D721Med (cell line): ENCODE data around the gene ERAS.

ENCODE experiments used
- DNase-seq: peaks from one replicate; pipeline ENCODE4 v3.0.0; 2011; ENCODE audit warnings: low spot score; ENCODE audit not compliant: insufficient read length
- FAIRE-seq: peaks from 2 replicates; lab custom pipeline; 2011; peaks lifted over from hg19 to GRCh38; lab: Jason Lieb, UNC
- CTCF ChIP-seq: IDR thresholded peaks from 2 replicates; pipeline ENCODE4 v1.5.1; 2012; ENCODE audit warnings: mild to moderate bottlenecking, control low read depth; ENCODE audit not compliant: insufficient read depth; ENCODE audit errors: missing control alignments

Gene ERAS

DNA sequence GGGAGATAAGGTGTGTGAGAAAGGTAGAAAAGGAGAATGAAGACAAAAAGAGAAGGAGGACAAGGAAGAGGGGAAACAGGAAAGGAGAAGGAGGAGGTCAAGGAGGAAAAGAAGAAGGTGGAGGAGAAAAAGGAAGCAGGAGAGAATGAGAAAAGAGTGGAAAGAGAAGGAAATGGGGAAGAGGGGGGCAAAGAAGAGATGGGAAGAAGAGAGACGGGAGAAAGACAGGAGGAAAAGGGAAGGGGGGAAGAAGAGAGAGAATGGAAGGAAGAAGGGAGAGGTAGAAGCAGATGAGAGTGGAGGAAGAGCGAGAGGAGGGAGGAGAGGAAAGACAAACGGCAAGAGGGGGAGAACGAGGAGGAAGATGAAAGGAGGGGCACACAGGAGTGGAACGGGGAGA is 35.8 kb upstream of the ERAS start:
- TF ChIP-seq CTCF: no peak
- DNase-seq: no peak
- FAIRE-seq: no peak

GRCh38 chrX:48791063-48791820 is 35.1 kb upstream of the ERAS start:
- no peak for TF ChIP-seq CTCF
- DNase-seq (no peak), FAIRE-seq (no peak)

DNA sequence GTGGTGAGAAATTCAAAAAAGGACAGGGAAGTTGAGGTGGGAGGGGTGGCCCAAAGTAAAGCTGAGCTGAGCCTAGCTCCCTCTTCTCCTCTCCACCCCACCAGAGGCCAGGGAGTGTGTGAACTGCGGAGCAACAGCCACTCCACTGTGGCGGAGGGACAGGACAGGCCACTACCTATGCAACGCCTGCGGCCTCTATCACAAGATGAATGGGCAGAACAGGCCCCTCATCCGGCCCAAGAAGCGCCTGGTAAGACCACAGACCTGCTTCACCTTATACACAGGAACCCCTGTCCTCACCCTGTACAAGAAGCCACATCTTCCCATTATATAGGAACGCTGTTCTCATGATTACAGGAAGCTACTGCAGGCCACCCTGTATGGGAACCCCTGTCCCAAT is 34.1 kb upstream of the ERAS start:
- no peak for FAIRE-seq
- no peak for TF ChIP-seq CTCF

DNA sequence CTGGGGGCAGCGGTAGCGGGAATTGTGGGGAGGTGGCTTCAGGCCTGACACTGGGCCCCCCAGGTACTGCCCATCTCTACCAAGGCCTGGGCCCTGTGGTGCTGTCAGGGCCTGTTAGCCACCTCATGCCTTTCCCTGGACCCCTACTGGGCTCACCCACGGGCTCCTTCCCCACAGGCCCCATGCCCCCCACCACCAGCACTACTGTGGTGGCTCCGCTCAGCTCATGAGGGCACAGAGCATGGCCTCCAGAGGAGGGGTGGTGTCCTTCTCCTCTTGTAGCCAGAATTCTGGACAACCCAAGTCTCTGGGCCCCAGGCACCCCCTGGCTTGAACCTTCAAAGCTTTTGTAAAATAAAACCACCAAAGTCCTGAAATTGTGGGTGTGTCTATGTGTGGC is 32.4 kb upstream of the ERAS start:
- DNase-seq: no peak
- no peak for TF ChIP-seq CTCF
- FAIRE-seq: no peak

More for the DNA sequence above, 34.1 kb upstream of the ERAS start:
- DNase-seq: no peak

DNA sequence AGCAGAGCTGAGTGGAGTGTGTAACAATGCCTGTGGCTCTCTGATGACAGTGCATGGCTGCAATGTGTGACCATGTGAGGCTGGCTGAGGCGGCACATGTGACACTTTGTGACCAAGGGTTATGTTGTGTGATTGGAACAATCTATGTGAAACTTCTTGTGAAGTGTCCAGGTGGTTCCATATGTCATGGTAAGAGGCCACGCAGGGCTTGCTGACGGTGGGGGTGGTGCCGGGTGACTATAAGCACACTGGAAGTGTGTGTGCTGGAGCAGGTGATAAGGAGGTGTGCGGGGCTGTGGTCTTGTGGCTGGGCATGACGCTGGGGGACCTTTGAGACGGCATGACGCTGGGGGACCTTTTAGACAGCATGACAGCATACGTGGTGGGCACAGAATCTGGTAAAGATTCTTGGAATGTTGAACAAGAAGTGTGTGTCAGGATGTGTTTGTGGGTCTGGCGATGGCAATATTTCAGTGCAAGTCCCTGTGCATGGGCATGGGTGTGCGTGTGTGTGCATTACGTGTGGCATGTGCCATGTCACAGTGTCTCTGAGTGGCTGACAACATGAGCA is 31.9 kb upstream of the ERAS start:
- TF ChIP-seq CTCF: no peak
- DNase-seq (no peak), FAIRE-seq (no peak)

DNA sequence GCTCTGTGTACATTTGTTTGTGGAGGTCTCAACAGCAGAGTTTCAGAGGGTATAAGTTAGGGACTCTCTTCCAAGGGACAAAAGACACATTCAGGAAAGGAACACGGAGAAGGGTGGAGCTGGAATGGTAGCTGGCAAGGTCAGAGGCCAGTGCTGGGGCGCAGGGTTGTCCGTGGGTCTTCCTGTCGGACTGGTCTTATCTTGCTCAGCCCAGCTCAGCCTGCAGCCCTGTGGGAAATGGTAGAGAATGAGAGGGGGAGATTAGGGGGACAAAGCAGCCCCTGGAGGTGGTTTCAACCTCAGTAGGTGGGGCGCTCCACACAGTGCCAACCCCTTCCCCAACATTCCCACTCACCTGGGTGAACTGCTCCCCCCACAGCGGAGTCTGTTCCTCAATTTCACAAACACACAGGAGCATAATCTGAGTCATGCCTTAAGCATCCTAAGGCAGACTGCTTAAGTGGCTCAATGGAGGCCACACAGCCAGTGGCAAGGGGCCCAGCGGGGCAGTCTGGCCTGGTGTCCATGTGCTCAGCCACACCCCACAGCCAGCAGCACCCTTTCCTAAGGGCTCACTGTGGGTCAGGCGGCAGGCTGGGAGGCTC is 31.3 kb upstream of the ERAS start:
- TF ChIP-seq CTCF: no peak
- no peak for FAIRE-seq
- DNase-seq: no peak

- DNase-seq (no peak), FAIRE-seq (no peak)
- TF ChIP-seq CTCF: no peak
Measured at GRCh38 chrX:48798318-48798717, 28.0 kb upstream of the ERAS start.
